Activated CD8-positive, alpha-beta memory T cell treated with anti-CD3 and anti-CD28 coated beads for 48 hours (primary cell): ENCODE data around the gene MORC3.
"Not testable (repeated sequence)": the region's sequence is repeated elsewhere in the genome, so short reads cannot be mapped to it uniquely, and the experiment has no call there.

ENCODE experiments used
- DNase-seq, 3 experiments: peaks; one replicate each; pipeline ENCODE4 v3.0.0-alpha.2; 2020; ENCODE audit warnings: low read depth in 2 of 3, low spot score in 2 of 3

Gene MORC3

GRCh38 chr21:36381841-36382589 is 62.0 kb downstream of the MORC3 start:
- no peak for DNase-seq

- DNase-seq: not testable (repeated sequence)
Observed at GRCh38 chr21:36382722-36383121, 62.7 kb downstream of the MORC3 start.

GRCh38 chr21:36384885-36385232 is 64.9 kb downstream of the MORC3 start:
- DNase-seq: no peak

GRCh38 chr21:36385233-36386030 is 65.4 kb downstream of the MORC3 start, which contains the start of gene CHAF1B:
TSS of gene CHAF1B (plus strand) at chr21:36385392. CDS start at chr21:36386137, 745 bp downstream.
- peak; percentile 66 to 85 (median 73) for DNase-seq

GRCh38 chr21:36386031-36386642 is 66.1 kb downstream of the MORC3 start:
- no peak for DNase-seq

GRCh38 chr21:36388096-36388495 is 68.1 kb downstream of the MORC3 start:
- no peak for DNase-seq

- DNase-seq: no peak
Observed at GRCh38 chr21:36388835-36389234, 68.8 kb downstream of the MORC3 start.

- DNase-seq: not testable (repeated sequence)
Observed at GRCh38 chr21:36391649-36392048, 71.7 kb downstream of the MORC3 start.

GRCh38 chr21:36395353-36396111 is 75.5 kb downstream of the MORC3 start:
- no peak for DNase-seq

GRCh38 chr21:36396325-36396724 is 76.3 kb downstream of the MORC3 start:
- DNase-seq: no peak

GRCh38 chr21:36396971-36397370 is 77.0 kb downstream of the MORC3 start:
- DNase-seq: no peak

- no peak for DNase-seq
Observed at GRCh38 chr21:36397606-36398005, 77.6 kb downstream of the MORC3 start.

- not testable (repeated sequence) for DNase-seq
Observed at GRCh38 chr21:36399736-36400135, 79.7 kb downstream of the MORC3 start.

- no peak for DNase-seq
Observed at GRCh38 chr21:36400719-36401118, 80.7 kb downstream of the MORC3 start.

GRCh38 chr21:36402339-36402738 is 82.3 kb downstream of the MORC3 start:
- DNase-seq: no peak

- DNase-seq: no peak
Observed at GRCh38 chr21:36403713-36404112, 83.7 kb downstream of the MORC3 start.

GRCh38 chr21:36408568-36408967 is 88.6 kb downstream of the MORC3 start:
- DNase-seq: no peak

- no peak for DNase-seq
Observed at GRCh38 chr21:36411301-36411700, 91.3 kb downstream of the MORC3 start.

GRCh38 chr21:36412916-36413315 is 92.9 kb downstream of the MORC3 start:
- no peak for DNase-seq

- no peak for DNase-seq
Observed at GRCh38 chr21:36415375-36415774, 95.4 kb downstream of the MORC3 start.

GRCh38 chr21:36419241-36419640 is 99.2 kb downstream of the MORC3 start:
- no peak for DNase-seq
